ENCODE data around the gene PIEZO2.

PIEZO2 gene

GRCh38 chr18:11019295-11020105 is 129.9 kb downstream of the PIEZO2 start:
- no peak for DNase-seq (ENCODE audit: low spot score)
- no peak for TF ChIP-seq CTCF (IDR thresholded peaks at IDR 0.05; ENCODE audit: extremely low read depth, missing control alignments)

GRCh38 chr18:11009869-11010268 is 139.5 kb downstream of the PIEZO2 start:
- DNase-seq (ENCODE audit: low spot score) = no peak
- no peak for TF ChIP-seq CTCF (IDR thresholded peaks at IDR 0.05; ENCODE audit: extremely low read depth, missing control alignments)

GRCh38 chr18:11009147-11009546 is 140.2 kb downstream of the PIEZO2 start:
- no peak for TF ChIP-seq CTCF (IDR thresholded peaks at IDR 0.05; ENCODE audit: extremely low read depth, missing control alignments)
- DNase-seq (ENCODE audit: low spot score) = no peak

GRCh38 chr18:11008505-11008904 is 140.9 kb downstream of the PIEZO2 start:
- DNase-seq (ENCODE audit: low spot score) = no peak
- TF ChIP-seq CTCF (IDR thresholded peaks at IDR 0.05; ENCODE audit: extremely low read depth, missing control alignments) = no peak

- no peak for DNase-seq (ENCODE audit: low spot score)
- TF ChIP-seq CTCF (IDR thresholded peaks at IDR 0.05; ENCODE audit: extremely low read depth, missing control alignments) = no peak
These were observed 143.8 kb downstream of the PIEZO2 start for GRCh38 chr18:11005528-11005927.

GRCh38 chr18:11004951-11005350 is 144.4 kb downstream of the PIEZO2 start:
- no peak for DNase-seq (ENCODE audit: low spot score)
- TF ChIP-seq CTCF (IDR thresholded peaks at IDR 0.05; ENCODE audit: extremely low read depth, missing control alignments) = no peak

- TF ChIP-seq CTCF (IDR thresholded peaks at IDR 0.05; ENCODE audit: extremely low read depth, missing control alignments) = no peak
- no peak for DNase-seq (ENCODE audit: low spot score)
These were observed 145.1 kb downstream of the PIEZO2 start for GRCh38 chr18:11004294-11004693.
